Loucy (cell line): Measurements from ENCODE around the gene SLC5A1.

ENCODE experiments used
- H2AFZ ChIP-seq: fragments of 200-600 bp; sonication (generic); 2 replicates; pipeline ENCODE4 v1.6.0; 2016; ENCODE audit warnings: antibody characterized with exemption, mild to moderate bottlenecking, low read length, moderate library complexity
- H3F3A ChIP-seq: fragments of 200-600 bp; 2 replicates; pipeline ENCODE4 v1.6.0; 2016; ENCODE audit warnings: antibody characterized with exemption, low read depth, mild to moderate bottlenecking
- H3K27me3 ChIP-seq: fragments of 200-600 bp; sonication (generic); 2 replicates; pipeline ENCODE4 v1.6.1; 2014; ENCODE audit warnings: low read length, mild to moderate bottlenecking; ENCODE audit not compliant: insufficient read depth, poor library complexity, severe bottlenecking
- H3K36me3 ChIP-seq: fragments of 200-600 bp; sonication (generic); 2 replicates; pipeline ENCODE4 v1.6.1; 2016; ENCODE audit warnings: low read length; ENCODE audit not compliant: insufficient read depth
- H3K4me1 ChIP-seq: fragments of 200-600 bp; sonication (generic); 2 replicates; pipeline ENCODE4 v1.5.1; 2014; ENCODE audit warnings: low read length, mild to moderate bottlenecking; ENCODE audit not compliant: insufficient read depth, poor library complexity, severe bottlenecking
- H3K4me2 ChIP-seq: fragments of 200-600 bp; sonication (generic); 2 replicates; pipeline ENCODE4 v1.6.0; 2014; ENCODE audit warnings: antibody characterized with exemption, low read length, low read depth, mild to moderate bottlenecking; ENCODE audit not compliant: poor library complexity, severe bottlenecking
- H3K4me3 ChIP-seq: fragments of 200-600 bp; sonication (generic); 2 replicates; pipeline ENCODE4 v1.5.1; 2014; ENCODE audit warnings: low read length, mild to moderate bottlenecking, mixed read lengths; ENCODE audit not compliant: poor library complexity, severe bottlenecking
- H3K79me2 ChIP-seq: fragments of 200-600 bp; sonication (generic); 2 replicates; pipeline ENCODE4 v1.6.1; 2014; ENCODE audit warnings: low read length; ENCODE audit not compliant: insufficient read depth
- H3K9ac ChIP-seq: fragments of 200-600 bp; sonication (generic); 2 replicates; pipeline ENCODE4 v1.6.0; 2014; ENCODE audit warnings: mild to moderate bottlenecking, low read depth, low read length, moderate library complexity; ENCODE audit not compliant: poor library complexity, severe bottlenecking
- H3K9me2 ChIP-seq: fragments of 200-600 bp; sonication (generic); replicated peaks from 2 replicates; pipeline ENCODE4 v1.6.1; 2016; ENCODE audit warnings: low read depth, low read length, mixed read lengths
- H3K9me3 ChIP-seq: fragments of 200-600 bp; sonication (generic); 2 replicates; pipeline ENCODE4 v1.6.1; 2014; ENCODE audit warnings: mild to moderate bottlenecking, antibody characterized with exemption, low read length, low read depth; ENCODE audit not compliant: insufficient read depth
- H4K20me1 ChIP-seq: fragments of 200-600 bp; sonication (generic); 2 replicates; pipeline ENCODE4 v1.6.0; 2014; ENCODE audit warnings: antibody characterized with exemption, low read length, mild to moderate bottlenecking; ENCODE audit not compliant: insufficient read depth, poor library complexity, severe bottlenecking
- EZH2phosphoT487 ChIP-seq: fragments of 200-600 bp; IDR thresholded peaks from 2 replicates; pipeline ENCODE4 v1.6.1; 2018; ENCODE audit warnings: antibody characterized with exemption, mild to moderate bottlenecking, moderate library complexity, borderline replicate concordance
- TF ChIP-seq, protein P1 (sequence below): fragments of 200-600 bp; sonication (generic); conservative IDR thresholded peaks from 2 replicates; pipeline ENCODE4 v1.5.1; 2014; ENCODE audit warnings: mild to moderate bottlenecking, antibody characterized with exemption, low read length

Gene SLC5A1

DNA sequence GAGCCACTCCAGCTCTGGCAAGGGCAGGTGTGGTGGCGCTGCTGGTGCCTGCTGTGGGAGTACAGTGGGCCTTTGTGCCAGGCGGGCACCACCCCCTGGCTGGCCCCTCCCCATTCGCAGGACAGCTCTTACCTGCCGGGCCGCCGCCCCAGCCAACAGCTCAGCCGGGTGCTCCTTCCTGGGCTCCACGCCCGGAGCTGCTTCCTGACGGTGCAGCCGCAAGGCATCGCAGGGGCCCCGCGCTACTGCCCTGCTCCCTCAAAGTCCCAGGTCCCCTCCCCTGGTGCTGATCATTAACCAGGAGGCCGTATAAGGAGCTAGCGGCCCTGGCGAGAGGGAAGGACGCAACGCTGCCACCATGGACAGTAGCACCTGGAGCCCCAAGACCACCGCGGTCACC, at the start of gene SLC5A1:
SLC5A1 (plus strand) TSS at position 338 of the 400 bp plus-strand sequence; CDS start at position 359, 21 bp downstream.
- no peak within 1 kb of the TSS for H3K4me2 ChIP-seq
- H3F3A ChIP-seq: no peaks in the 10 kb centered on the region
- H3K36me3 ChIP-seq: no peaks in the 10 kb centered on the region
- no peaks in the 10 kb centered on the region for H3K79me2 ChIP-seq
- no peak within 1 kb of the TSS for H3K9ac ChIP-seq
- H3K4me3 ChIP-seq: no peak within 1 kb of the TSS
- no peaks in the 10 kb centered on the region for H3K27me3 ChIP-seq
- H3K4me1 ChIP-seq: no peaks in the 10 kb centered on the region
- no peaks in the 10 kb centered on the region for H3K9me3 ChIP-seq
- no peaks in the 10 kb centered on the region for H4K20me1 ChIP-seq
- TF ChIP-seq, protein P1, sequence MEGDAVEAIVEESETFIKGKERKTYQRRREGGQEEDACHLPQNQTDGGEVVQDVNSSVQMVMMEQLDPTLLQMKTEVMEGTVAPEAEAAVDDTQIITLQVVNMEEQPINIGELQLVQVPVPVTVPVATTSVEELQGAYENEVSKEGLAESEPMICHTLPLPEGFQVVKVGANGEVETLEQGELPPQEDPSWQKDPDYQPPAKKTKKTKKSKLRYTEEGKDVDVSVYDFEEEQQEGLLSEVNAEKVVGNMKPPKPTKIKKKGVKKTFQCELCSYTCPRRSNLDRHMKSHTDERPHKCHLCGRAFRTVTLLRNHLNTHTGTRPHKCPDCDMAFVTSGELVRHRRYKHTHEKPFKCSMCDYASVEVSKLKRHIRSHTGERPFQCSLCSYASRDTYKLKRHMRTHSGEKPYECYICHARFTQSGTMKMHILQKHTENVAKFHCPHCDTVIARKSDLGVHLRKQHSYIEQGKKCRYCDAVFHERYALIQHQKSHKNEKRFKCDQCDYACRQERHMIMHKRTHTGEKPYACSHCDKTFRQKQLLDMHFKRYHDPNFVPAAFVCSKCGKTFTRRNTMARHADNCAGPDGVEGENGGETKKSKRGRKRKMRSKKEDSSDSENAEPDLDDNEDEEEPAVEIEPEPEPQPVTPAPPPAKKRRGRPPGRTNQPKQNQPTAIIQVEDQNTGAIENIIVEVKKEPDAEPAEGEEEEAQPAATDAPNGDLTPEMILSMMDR: no peak
- H3K9me2 ChIP-seq: no peaks in the 10 kb centered on the region
- H2AFZ ChIP-seq: no peak within 1 kb of the TSS

DNA sequence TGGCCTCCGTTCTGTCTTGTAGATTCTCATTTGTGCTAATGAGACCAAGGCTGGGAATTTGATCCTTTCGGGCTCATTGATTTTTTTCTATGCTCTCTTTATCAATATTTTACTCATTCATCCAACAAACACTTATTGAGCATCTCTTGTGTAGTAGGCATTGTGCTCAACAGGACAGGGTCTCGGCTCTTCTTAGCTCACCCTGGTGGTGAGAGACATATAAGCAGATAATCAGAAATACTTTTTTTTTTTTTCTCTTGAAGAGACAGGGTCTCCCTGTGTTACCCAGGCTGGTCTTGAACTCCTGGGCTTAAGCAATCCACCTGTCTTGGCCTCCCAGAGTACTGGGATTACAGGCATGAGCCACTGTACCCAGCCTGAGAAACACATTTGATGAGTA, 48.0 kb upstream of the SLC5A1 start:
- H3K9ac ChIP-seq: no peak overlapping the region
- TF ChIP-seq EZH2phosphoT487: no peak
- TF ChIP-seq, protein P1: peak; percentile 45
- H3K9me2 ChIP-seq: no peaks in the 10 kb centered on the region
- no peak overlapping the region for H3K4me2 ChIP-seq
- no peak overlapping the region for H2AFZ ChIP-seq
- no peaks in the 10 kb centered on the region for H3K9me3 ChIP-seq
- no peaks in the 10 kb centered on the region for H3K4me1 ChIP-seq
- no peaks in the 10 kb centered on the region for H3K79me2 ChIP-seq
- H3K36me3 ChIP-seq: no peaks in the 10 kb centered on the region
- no peaks in the 10 kb centered on the region for H3F3A ChIP-seq
- H3K4me3 ChIP-seq: no peak overlapping the region
- H4K20me1 ChIP-seq: no peaks in the 10 kb centered on the region
- no peaks in the 10 kb centered on the region for H3K27me3 ChIP-seq

DNA sequence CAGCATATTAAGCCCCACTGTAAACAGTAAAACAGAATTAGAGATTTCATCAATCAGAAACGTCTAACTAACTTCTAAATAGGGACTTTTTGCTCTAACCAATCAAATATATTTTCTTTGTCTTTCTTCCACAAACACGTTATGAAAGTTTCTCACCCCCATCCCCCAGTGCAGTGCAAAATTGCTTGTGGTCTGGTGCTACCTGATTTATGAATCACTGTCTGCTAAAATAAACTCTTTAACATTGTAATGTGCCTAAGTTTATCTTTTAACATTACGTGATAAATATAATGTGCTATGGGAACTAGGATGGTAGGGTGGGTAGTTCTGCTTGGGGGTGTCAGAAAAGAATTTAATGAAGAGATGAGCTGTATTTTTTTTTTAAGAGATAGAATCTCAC, 47.3 kb upstream of the SLC5A1 start:
- Histone ChIP-seq H3K9ac (no peak overlapping the region), H4K20me1 (no peaks in the 10 kb centered on the region), H3K36me3 (no peaks in the 10 kb centered on the region), H3K4me3 (no peak overlapping the region), H3K4me1 (no peaks in the 10 kb centered on the region), H3F3A (no peaks in the 10 kb centered on the region), H3K9me3 (no peaks in the 10 kb centered on the region), H3K4me2 (no peak overlapping the region), H3K27me3 (no peaks in the 10 kb centered on the region), H3K79me2 (no peaks in the 10 kb centered on the region), H2AFZ (no peak overlapping the region), H3K9me2 (no peaks in the 10 kb centered on the region)
- no peak for TF ChIP-seq EZH2phosphoT487
- TF ChIP-seq, protein P1: no peak
